HCT116 (cell line): ENCODE data around the gene HPGDS. TPM values are rescaled to one million over a fixed set of nuclear protein-coding genes. Genes with fewer than 3 reads are reported as not detected.

Experiments
- ATAC-seq: fragments of 200-7000 bp; cut with Tn5 transposase; 2 replicates; pipeline ENCODE4 v1.9.1; 2020; ENCODE audit warnings: mild to moderate bottlenecking, moderate library complexity
- BruUV-seq: library from RNA; stranded (reverse); fragments of 400-500 nt; replicated peaks from 2 replicates; lab custom pipeline; 2021; lab: Mats Ljungman, UMichigan
- CTCF ChIA-PET: fragments of 300-600 bp; sonication (Branson Sonifier 250); formaldehyde crosslinking; loops from one replicate; lab custom pipeline; 2021; ENCODE audit warnings: antibody characterized with exemption; lab: Charles Lee
- POLR2A ChIA-PET: fragments of 300-600, 350-600 bp; sonication (Branson Sonifier 250); formaldehyde crosslinking; loops from one replicate; lab custom pipeline; 2021; ENCODE audit warnings: antibody characterized with exemption; lab: Charles Lee
- RAD21 ChIA-PET, 2 experiments: fragments of 300-600 bp; sonication (Branson Sonifier 250); formaldehyde crosslinking; loops; one replicate each; lab custom pipeline; 2023; ENCODE audit warnings: low total read pairs in 2 of 2; ENCODE audit not compliant: uncharacterized antibody in 2 of 2, unreplicated experiment in 2 of 2, low non-redundant PET in 1 of 2; lab: Charles Lee
- DNase-seq: peaks from one replicate; pipeline ENCODE4 v3.0.0-alpha.2; 2010; ENCODE audit warnings: low read depth, low spot score
- H2AFZ ChIP-seq: fragments of 200-600 bp; shearing (Covaris generic), sonication (generic); 2 replicates; pipeline ENCODE4 v1.6.1; 2017; ENCODE audit warnings: low read depth, mixed run types, mixed read lengths, antibody characterized with exemption, low read length; ENCODE audit not compliant: poor library complexity, severe bottlenecking
- H3K27ac ChIP-seq: 2 replicates; pipeline ENCODE4 v1.5.1; 2012; ENCODE audit warnings: low read depth, low read length
- H3K27me3 ChIP-seq: fragments of 200-600 bp; sonication (generic); 2 replicates; pipeline ENCODE4 v1.6.1; 2016; ENCODE audit warnings: mixed run types, low read length, mixed read lengths; ENCODE audit not compliant: insufficient read depth
- H3K36me3 ChIP-seq, 2 experiments: fragments of 200-500 bp in 1 of 2; fragments of 200-600 bp in 1 of 2; sonication (Bioruptor generic) in 1 of 2; sonication (generic) in 1 of 2; 2 replicates each; pipeline versions ENCODE4 v1.5.1 to v1.6.1; 2014 to 2016; ENCODE audit warnings: low read length in 2 of 2, inconsistent platforms in 1 of 2, mixed read lengths in 1 of 2, mixed run types in 1 of 2; ENCODE audit not compliant: insufficient read depth in 2 of 2, control insufficient read depth in 1 of 2
- H3K4me1 ChIP-seq, 2 experiments: fragments of 200-600 bp in 1 of 2; sonication (generic) in 1 of 2; 2 replicates each; pipeline versions ENCODE4 v1.5.1 to v1.6.1; 2012 to 2017; ENCODE audit warnings: low read length in 2 of 2, inconsistent platforms in 1 of 2, mild to moderate bottlenecking in 1 of 2, mixed read lengths in 1 of 2, mixed run types in 1 of 2, moderate library complexity in 1 of 2; ENCODE audit not compliant: insufficient read depth in 2 of 2, control insufficient read depth in 1 of 2
- H3K4me2 ChIP-seq: fragments of 200-600 bp; sonication (generic); 2 replicates; pipeline ENCODE4 v1.6.1; 2017; ENCODE audit warnings: mixed run types, low read length, mixed read lengths
- H3K4me3 ChIP-seq, 2 experiments: fragments of 200-600 bp in 1 of 2; sonication (generic) in 1 of 2; replicated peaks in 1 of 2; 2 replicates each; pipeline ENCODE4 v1.5.1; 2011 to 2016; ENCODE audit warnings: low read length in 2 of 2, control low read depth in 1 of 2, low read depth in 1 of 2, mild to moderate bottlenecking in 1 of 2, mixed read lengths in 1 of 2, mixed run types in 1 of 2
- H3K79me2 ChIP-seq: fragments of 200-600 bp; sonication (generic); 2 replicates; pipeline ENCODE4 v1.6.1; 2017; ENCODE audit warnings: mild to moderate bottlenecking, mixed run types, low read length, moderate library complexity, mixed read lengths; ENCODE audit not compliant: insufficient read depth
- H3K9ac ChIP-seq: fragments of 200-600 bp; sonication (generic); 2 replicates; pipeline ENCODE4 v1.6.1; 2016; ENCODE audit warnings: low read length, mixed read lengths
- H3K9me2 ChIP-seq: fragments of 200-600 bp; sonication (generic), shearing (Covaris generic); 2 replicates; pipeline ENCODE4 v1.6.1; 2017; ENCODE audit warnings: mixed run types, mild to moderate bottlenecking, moderate library complexity; ENCODE audit not compliant: insufficient read depth
- H3K9me3 ChIP-seq, 2 experiments: fragments of 200-500 bp in 1 of 2; fragments of 200-600 bp in 1 of 2; sonication (Bioruptor generic) in 1 of 2; sonication (generic) in 1 of 2; 2 replicates each; pipeline ENCODE4 v1.6.1; 2014 to 2017; ENCODE audit warnings: low read length in 2 of 2, mixed read lengths in 2 of 2, inconsistent platforms in 1 of 2, low read depth in 1 of 2, mild to moderate bottlenecking in 1 of 2, mixed run types in 1 of 2, moderate library complexity in 1 of 2; ENCODE audit not compliant: control insufficient read depth in 1 of 2, insufficient read depth in 1 of 2
- H4K20me1 ChIP-seq: fragments of 200-600 bp; sonication (generic), shearing (Covaris generic); 2 replicates; pipeline ENCODE4 v1.6.1; 2017; ENCODE audit warnings: mixed run types, mild to moderate bottlenecking, moderate library complexity; ENCODE audit not compliant: insufficient read depth
- CBX3 ChIP-seq: IDR thresholded peaks from 2 replicates; pipeline ENCODE4 v1.6.1; 2012; ENCODE audit warnings: low read depth
- CEBPB ChIP-seq: IDR thresholded peaks from 2 replicates; pipeline ENCODE4 v1.6.1; 2012; ENCODE audit warnings: low read depth
- CTCF ChIP-seq, 3 experiments: fragments of 200-600 bp in 1 of 3; sonication (generic) in 1 of 3; IDR thresholded peaks in 2 of 3; conservative IDR thresholded peaks in 1 of 3; 2 replicates each; pipeline ENCODE4 v1.5.1; 2012 to 2017; ENCODE audit warnings: low read depth in 2 of 3, low read length in 2 of 3, antibody characterized with exemption in 1 of 3, borderline replicate concordance in 1 of 3, control low read depth in 1 of 3, mild to moderate bottlenecking in 1 of 3, mixed read lengths in 1 of 3, mixed run types in 1 of 3, moderate library complexity in 1 of 3; ENCODE audit not compliant: insufficient read depth in 1 of 3
- EGR1 ChIP-seq: IDR thresholded peaks from 2 replicates; pipeline ENCODE4 v1.6.1; 2012; ENCODE audit warnings: low read depth
- ELF1 ChIP-seq: IDR thresholded peaks from 2 replicates; pipeline ENCODE4 v1.6.1; 2012; ENCODE audit warnings: low read depth, borderline replicate concordance
- EZH2 ChIP-seq: fragments of 200-600 bp; sonication (generic); IDR thresholded peaks from 2 replicates; pipeline ENCODE4 v1.6.1; 2017; ENCODE audit warnings: antibody characterized with exemption, mixed run types
- EZH2phosphoT487 ChIP-seq: fragments of 200-600 bp; IDR thresholded peaks from 2 replicates; pipeline ENCODE4 v1.6.1; 2018; ENCODE audit warnings: antibody characterized with exemption, borderline replicate concordance
- FOSL1 ChIP-seq: IDR thresholded peaks from 2 replicates; pipeline ENCODE4 v1.6.1; 2012; ENCODE audit warnings: low read depth
- POLR2A ChIP-seq: IDR thresholded peaks from 2 replicates; pipeline ENCODE4 v1.7.0; 2011; ENCODE audit warnings: borderline replicate concordance; ENCODE audit not compliant: insufficient read depth, insufficient read length; ENCODE audit errors: extremely low read depth
- POLR2AphosphoS5 ChIP-seq: IDR thresholded peaks from 2 replicates; pipeline ENCODE4 v1.6.1; 2011; ENCODE audit warnings: mild to moderate bottlenecking, low read depth, low read length, moderate library complexity
- RAD21 ChIP-seq: IDR thresholded peaks from 2 replicates; pipeline ENCODE4 v1.6.1; 2012; ENCODE audit warnings: low read depth, mild to moderate bottlenecking
- REST ChIP-seq: IDR thresholded peaks from 2 replicates; pipeline ENCODE4 v1.6.1; 2012; ENCODE audit warnings: low read depth
- SIN3A ChIP-seq: IDR thresholded peaks from 2 replicates; pipeline ENCODE4 v1.6.1; 2012; ENCODE audit warnings: low read depth
- SP1 ChIP-seq: IDR thresholded peaks from 2 replicates; pipeline ENCODE4 v1.6.1; 2012; ENCODE audit warnings: low read depth
- SRF ChIP-seq: IDR thresholded peaks from 2 replicates; pipeline ENCODE4 v1.6.1; 2012; ENCODE audit warnings: low read depth
- TCF7L2 ChIP-seq: IDR thresholded peaks from 2 replicates; pipeline ENCODE4 v1.7.0; 2011; ENCODE audit warnings: borderline replicate concordance, inconsistent platforms; ENCODE audit not compliant: insufficient read depth, insufficient read length; ENCODE audit errors: extremely low read depth
- YY1 ChIP-seq: IDR thresholded peaks from 2 replicates; pipeline ENCODE4 v1.6.1; 2011; ENCODE audit warnings: low read length, low read depth, moderate library complexity, mild to moderate bottlenecking; ENCODE audit not compliant: insufficient replicate concordance; ENCODE audit errors: extremely low read depth
- intact Hi-C: fragments of 100-400 bp; cut with micrococcal nuclease; formaldehyde crosslinking; loops from 2 replicates; pipeline ENCODE4 v1.10.0; 2022
- total RNA-seq: library from RNA; stranded (reverse); gene quantifications from one replicate; pipeline ENCODE4 v1.2.1, GENCODE V29; 2021; ENCODE audit not compliant: unreplicated experiment
- TF ChIP-seq, protein P1 (sequence below): IDR thresholded peaks from 2 replicates; pipeline ENCODE4 v1.6.1; 2011; ENCODE audit warnings: mild to moderate bottlenecking, low read length, moderate library complexity; ENCODE audit not compliant: insufficient replicate concordance; ENCODE audit errors: extremely low read depth
- TF ChIP-seq, protein P2 (sequence below): IDR thresholded peaks from 2 replicates; pipeline ENCODE4 v1.6.1; 2012
- TF ChIP-seq, protein P3 (sequence below): IDR thresholded peaks from 2 replicates; pipeline ENCODE4 v1.6.1; 2012

HPGDS gene
- total RNA-seq, 1 experiment from 2014 or later, result not detected

- ChIA-PET RAD21 (no interaction called here), CTCF (no interaction called here), POLR2A (no interaction called here)
- ATAC-seq (no peak), DNase-seq (no peak)
- Histone ChIP-seq H2AFZ (no peak overlapping the region), H3K79me2 (no peaks in the 10 kb centered on the region), H3K4me2 (no peak overlapping the region), H3K36me3 (no peaks in the 10 kb centered on the region), H3K27ac (no peak overlapping the region), H3K9me3 (no peaks in the 10 kb centered on the region), H3K9ac (no peak overlapping the region), H4K20me1 (no peaks in the 10 kb centered on the region), H3K9me2 (0 out of 2 replicates have a peak, but pooled peaks cover 3% of the 10 kb centered on the region), H3K4me3 (no peak overlapping the region), H3K4me1 (no peaks in the 10 kb centered on the region), H3K27me3 (no peaks in the 10 kb centered on the region)
- TF ChIP-seq SP1, result no peak
- TF ChIP-seq POLR2AphosphoS5, result no peak
- no peak for TF ChIP-seq ELF1
- no peak for TF ChIP-seq CTCF (IDR thresholded peaks at IDR 0.05 in 2 of 3, conservative IDR thresholded peaks at IDR 0.05 in 1 of 3; ENCODE audit: borderline replicate concordance in 1 of 3, insufficient read depth in 1 of 3, low read depth in 2 of 3, low read length in 2 of 3)
- TF ChIP-seq FOSL1, result no peak
- TF ChIP-seq POLR2A, result no peak
- TF ChIP-seq, protein P1, sequence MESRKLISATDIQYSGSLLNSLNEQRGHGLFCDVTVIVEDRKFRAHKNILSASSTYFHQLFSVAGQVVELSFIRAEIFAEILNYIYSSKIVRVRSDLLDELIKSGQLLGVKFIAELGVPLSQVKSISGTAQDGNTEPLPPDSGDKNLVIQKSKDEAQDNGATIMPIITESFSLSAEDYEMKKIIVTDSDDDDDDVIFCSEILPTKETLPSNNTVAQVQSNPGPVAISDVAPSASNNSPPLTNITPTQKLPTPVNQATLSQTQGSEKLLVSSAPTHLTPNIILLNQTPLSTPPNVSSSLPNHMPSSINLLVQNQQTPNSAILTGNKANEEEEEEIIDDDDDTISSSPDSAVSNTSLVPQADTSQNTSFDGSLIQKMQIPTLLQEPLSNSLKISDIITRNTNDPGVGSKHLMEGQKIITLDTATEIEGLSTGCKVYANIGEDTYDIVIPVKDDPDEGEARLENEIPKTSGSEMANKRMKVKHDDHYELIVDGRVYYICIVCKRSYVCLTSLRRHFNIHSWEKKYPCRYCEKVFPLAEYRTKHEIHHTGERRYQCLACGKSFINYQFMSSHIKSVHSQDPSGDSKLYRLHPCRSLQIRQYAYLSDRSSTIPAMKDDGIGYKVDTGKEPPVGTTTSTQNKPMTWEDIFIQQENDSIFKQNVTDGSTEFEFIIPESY, result no peak
- TF ChIP-seq RAD21, result no peak
- no peak for TF ChIP-seq CEBPB
- no peak for TF ChIP-seq SIN3A
- no peak for TF ChIP-seq CBX3
- TF ChIP-seq, protein P2, sequence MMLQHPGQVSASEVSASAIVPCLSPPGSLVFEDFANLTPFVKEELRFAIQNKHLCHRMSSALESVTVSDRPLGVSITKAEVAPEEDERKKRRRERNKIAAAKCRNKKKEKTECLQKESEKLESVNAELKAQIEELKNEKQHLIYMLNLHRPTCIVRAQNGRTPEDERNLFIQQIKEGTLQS, result no peak
- TF ChIP-seq, protein P3, sequence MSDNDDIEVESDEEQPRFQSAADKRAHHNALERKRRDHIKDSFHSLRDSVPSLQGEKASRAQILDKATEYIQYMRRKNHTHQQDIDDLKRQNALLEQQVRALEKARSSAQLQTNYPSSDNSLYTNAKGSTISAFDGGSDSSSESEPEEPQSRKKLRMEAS, result no peak
- no peak for TF ChIP-seq EZH2
- no peak for TF ChIP-seq YY1
- no peak for TF ChIP-seq EGR1
- TF ChIP-seq SRF, result no peak
- TF ChIP-seq TCF7L2, result no peak
- no peak for TF ChIP-seq EZH2phosphoT487
- TF ChIP-seq REST, result no peak
- intact Hi-C loops, result no loop called here
- BruUV-seq, result no TSS peak
Observed at GRCh38 chr4:94364527-94364926, 21.9 kb upstream of the HPGDS start.
